Fibroblast of villous mesenchyme (primary cell): ENCODE measurements around the gene SGSH. TPM values are rescaled to one million over a fixed set of nuclear protein-coding genes. Genes with fewer than 3 reads are reported as not detected.
"Not testable (repeated sequence)": the region's sequence is repeated elsewhere in the genome, so short reads cannot be mapped to it uniquely, and the experiment has no call there.

Experiments used
- DNase-seq: peaks from one replicate; pipeline ENCODE4 v3.0.0-alpha.2; 2010; ENCODE audit warnings: low read depth
- H3K4me3 ChIP-seq: 2 replicates; pipeline ENCODE4 v1.5.1; 2011; ENCODE audit warnings: low read depth, mild to moderate bottlenecking, low read length
- CTCF ChIP-seq: IDR thresholded peaks from 2 replicates; pipeline ENCODE4 v1.5.1; 2012; ENCODE audit warnings: low read depth, mild to moderate bottlenecking, low read length; ENCODE audit not compliant: insufficient read depth
- total RNA-seq: library from RNA; depleted of rRNA; stranded (reverse); fragments of >200 nt; gene quantifications from 2 replicates; pipeline ENCODE4 v1.2.3, GENCODE V29; 2012

Gene SGSH
- total RNA-seq, 1 donor: 12.1 TPM

DNA sequence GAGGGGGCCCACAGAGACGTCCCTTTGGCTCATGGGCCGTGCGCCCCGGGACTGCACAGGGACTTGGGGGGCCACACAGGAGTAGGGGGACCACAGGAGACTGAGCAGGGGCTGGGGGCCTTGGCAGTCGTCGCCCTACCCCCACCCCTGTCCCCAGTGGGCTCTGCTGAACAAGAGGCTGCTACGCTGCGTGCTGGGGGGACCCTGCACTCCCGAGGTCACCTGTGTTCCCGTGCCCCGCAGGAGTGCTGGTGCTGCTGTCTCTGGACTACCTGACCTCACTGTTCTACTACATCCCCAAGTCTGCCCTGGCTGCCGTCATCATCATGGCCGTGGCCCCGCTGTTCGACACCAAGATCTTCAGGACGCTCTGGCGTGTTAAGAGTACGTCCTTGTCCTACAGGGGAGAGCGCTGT is 26.1 kb upstream of the SGSH start:
- TF ChIP-seq CTCF: no peak

DNA sequence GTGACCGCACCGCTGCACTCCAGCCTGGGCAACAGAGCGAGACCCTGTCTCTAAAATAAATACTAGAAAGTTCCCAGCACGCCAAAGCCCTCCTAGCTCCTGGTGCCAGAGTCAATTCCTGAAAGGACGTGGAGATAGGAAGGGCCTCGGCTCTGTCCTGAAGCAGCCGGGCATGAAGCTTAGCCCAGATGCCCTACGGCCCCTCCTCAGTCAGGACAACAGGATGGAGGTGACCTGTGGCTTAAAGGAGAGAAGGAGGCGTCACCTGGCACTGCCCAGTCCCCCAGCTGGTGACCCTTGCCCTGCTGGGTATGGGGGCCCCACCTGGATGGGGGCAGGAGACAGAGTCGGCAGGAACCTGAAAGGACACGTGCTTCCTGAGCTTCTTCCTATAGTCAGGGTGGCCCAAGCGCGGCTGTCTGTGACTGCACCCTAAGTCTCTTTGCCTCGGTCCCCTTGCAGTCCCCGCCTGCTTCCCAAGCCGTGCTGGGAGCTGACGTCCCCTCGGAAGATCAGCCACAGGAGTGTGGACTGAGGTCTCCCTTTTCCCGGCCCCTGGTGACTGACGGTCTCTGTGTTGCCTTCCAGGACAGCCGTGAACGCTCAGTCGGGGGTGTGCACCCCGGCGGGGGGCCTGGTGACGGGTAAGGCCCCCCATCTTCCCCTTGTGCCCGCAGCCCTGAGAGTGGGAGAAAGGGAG is 25.6 kb upstream of the SGSH start:
- TF ChIP-seq CTCF: no peak
- no peak for DNase-seq
- H3K4me3 ChIP-seq: no peak overlapping the region

More for the DNA sequence above, 26.1 kb upstream of the SGSH start:
- no peak for DNase-seq
- no peak overlapping the region for H3K4me3 ChIP-seq

DNA sequence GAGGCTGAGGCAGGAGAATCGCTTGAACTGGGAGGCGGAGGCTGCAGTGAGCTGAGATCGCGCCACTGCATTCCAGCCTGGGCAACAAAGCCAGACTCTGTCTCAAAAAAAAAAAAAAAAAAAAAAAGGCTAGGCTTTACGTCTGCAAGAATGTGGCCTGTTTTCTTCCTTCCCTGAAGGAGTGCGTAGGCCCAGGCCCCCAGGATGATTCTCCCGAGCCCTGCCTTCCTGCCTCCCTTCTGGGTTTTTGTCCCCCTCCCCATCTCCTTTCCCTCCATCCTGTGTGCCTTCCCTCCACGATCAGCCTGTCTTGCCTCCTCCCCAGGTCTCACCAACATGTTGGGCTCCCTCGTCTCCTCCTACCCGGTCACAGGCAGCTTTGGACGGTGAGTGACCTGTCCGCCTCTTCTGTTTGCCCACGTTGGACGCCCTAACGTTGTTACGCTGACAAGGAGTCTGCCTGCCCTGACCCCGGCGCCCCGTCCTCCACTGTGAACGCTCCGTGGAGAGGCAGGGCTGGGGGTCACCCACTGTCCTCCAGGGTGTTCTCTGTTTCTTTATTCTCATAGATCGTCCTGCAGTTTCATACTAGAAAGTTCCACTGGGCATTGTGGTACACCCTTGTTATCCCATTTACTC is 24.9 kb upstream of the SGSH start:
- DNase-seq: no peak
- no peak for TF ChIP-seq CTCF
- H3K4me3 ChIP-seq: no peak overlapping the region

GRCh38 chr17:80244448-80244847 is 24.3 kb upstream of the SGSH start:
- not testable (repeated sequence) for H3K4me3 ChIP-seq, DNase-seq

- TF ChIP-seq CTCF: no peak
- no peak overlapping the region for H3K4me3 ChIP-seq
- no peak for DNase-seq
Measured at GRCh38 chr17:80243526-80244433, 23.6 kb upstream of the SGSH start.

DNA sequence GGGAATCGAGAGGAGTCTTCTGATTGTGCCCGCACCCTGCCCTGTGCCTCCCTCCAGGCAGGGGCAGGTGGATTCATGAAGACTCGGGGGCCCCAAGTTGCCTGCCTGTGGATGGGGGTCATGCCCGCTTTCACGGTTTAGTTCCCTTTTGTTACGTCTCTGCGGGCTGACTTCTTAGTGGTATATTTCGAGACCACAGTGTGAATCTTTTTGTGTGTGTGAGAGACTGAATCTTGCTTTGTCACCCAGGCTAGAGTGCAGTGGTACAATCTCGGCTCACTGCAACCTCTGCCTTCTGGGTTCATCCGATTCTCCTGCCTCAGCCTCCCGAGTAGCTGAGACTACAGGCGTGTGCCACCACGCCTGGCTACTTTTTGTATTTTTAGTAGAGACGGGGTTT is 22.4 kb upstream of the SGSH start:
- no peak for TF ChIP-seq CTCF
- H3K4me3 ChIP-seq: no peak overlapping the region
- DNase-seq: no peak

DNA sequence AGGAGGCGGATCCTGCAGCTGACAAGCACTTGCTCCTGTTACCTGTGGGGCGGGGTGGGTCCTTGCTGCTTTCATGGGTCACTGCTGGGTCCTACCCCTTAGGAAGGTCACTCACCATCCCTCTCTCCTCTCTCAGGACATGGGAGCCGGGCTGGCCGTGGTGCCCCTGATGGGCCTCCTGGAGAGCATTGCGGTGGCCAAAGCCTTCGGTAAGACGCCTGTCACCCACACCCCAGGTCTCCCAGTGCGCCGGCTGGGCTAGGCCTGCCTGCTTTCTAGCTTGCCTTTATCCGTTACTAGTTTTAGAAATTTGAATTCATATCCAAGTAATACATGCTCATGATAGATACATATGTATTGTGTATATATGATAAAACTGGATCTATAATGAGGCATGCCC is 17.3 kb upstream of the SGSH start:
- no peak for DNase-seq
- TF ChIP-seq CTCF: no peak
- no peak overlapping the region for H3K4me3 ChIP-seq
